AG04449 (cell line): ENCODE measurements around the gene THAP6.
"Not testable (repeated sequence)": the region's sequence is repeated elsewhere in the genome, so short reads cannot be mapped to it uniquely, and the experiment has no call there.

Source experiments
- CTCF ChIA-PET: fragments of 350-600 bp; formaldehyde crosslinking; extraction: SDS; loops from one replicate; lab custom pipeline; 2021; ENCODE audit warnings: antibody characterized with exemption; lab: Yijun Ruan, JAX
- POLR2A ChIA-PET: fragments of 400-600, 350-600 bp; formaldehyde crosslinking; extraction: SDS; loops from one replicate; lab custom pipeline; 2020; ENCODE audit warnings: antibody characterized with exemption, inconsistent platforms; lab: Yijun Ruan, JAX
- DNase-seq: peaks from one replicate; pipeline ENCODE4 v3.0.0-alpha.2; 2010; ENCODE audit warnings: low read depth, low spot score
- H3K4me3 ChIP-seq: 2 replicates; pipeline ENCODE4 v1.5.1; 2011; ENCODE audit warnings: low read depth, mild to moderate bottlenecking, control low read depth, low read length
- CTCF ChIP-seq: IDR thresholded peaks from one replicate; pipeline ENCODE4 v1.5.1; 2011; ENCODE audit warnings: mild to moderate bottlenecking, moderate library complexity, low read length, control low read depth, inconsistent platforms; ENCODE audit not compliant: insufficient read depth; ENCODE audit errors: missing control alignments

THAP6 gene

GRCh38 chr4:75502671-75503070 lies 11.6 kb upstream of the THAP6 start:
- H3K4me3 ChIP-seq: no peak overlapping the region
- CTCF ChIA-PET: no interaction called here
- POLR2A ChIA-PET: no interaction called here
- DNase-seq: no peak
- no peak for TF ChIP-seq CTCF

- DNase-seq: no peak
- no peak for TF ChIP-seq CTCF
- CTCF ChIA-PET: interaction anchor here (0.7 to 0.9 kb wide), 3 partner anchors 9 to 13 kb away, joined by 3 to 4 read pairs (median 3); partner anchors contain the start of genes RCHY1 and THAP6
- POLR2A ChIA-PET: no interaction called here
- H3K4me3 ChIP-seq: no peak overlapping the region
These were observed 8.6 kb upstream of the THAP6 start for GRCh38 chr4:75505630-75506029.

GRCh38 chr4:75509592-75509991 lies 4.7 kb upstream of the THAP6 start:
- DNase-seq, POLR2A ChIA-PET, H3K4me3 ChIP-seq, CTCF ChIA-PET: not testable (repeated sequence)

GRCh38 chr4:75511841-75512240 lies 2.4 kb upstream of the THAP6 start:
- DNase-seq: no peak
- CTCF ChIA-PET: interaction anchor here (1.5 kb wide), 1 partner anchor 336 kb away, joined by 3 read pairs; no protein-coding TSS in a partner anchor
- no peak for TF ChIP-seq CTCF
- POLR2A ChIA-PET: no interaction called here
- no peak overlapping the region for H3K4me3 ChIP-seq

- TF ChIP-seq CTCF: no peak
- ChIA-PET CTCF (interaction anchor here (1.5 kb wide), 1 partner anchor 335 kb away, joined by 3 read pairs; no protein-coding TSS in a partner anchor), POLR2A (no interaction called here)
- peak overlapping the region; percentile 97 for H3K4me3 ChIP-seq
- no peak for DNase-seq
These were observed 1.7 kb upstream of the THAP6 start for GRCh38 chr4:75512386-75513211.

GRCh38 chr4:75513526-75514130 lies 645 bp upstream of the THAP6 start:
- no peak for DNase-seq
- TF ChIP-seq CTCF: no peak
- H3K4me3 ChIP-seq: peak overlapping the region; percentile 97
- ChIA-PET POLR2A (interaction anchor here (1.0 to 1.4 kb wide), 3 partner anchors 29 to 211 kb away, joined by 3 to 7 read pairs (median 4); partner anchors contain the start of gene USO1), CTCF (interaction anchor here (1.0 to 1.5 kb wide), 3 partner anchors 63 to 383 kb away, joined by 3 read pairs; no protein-coding TSS in a partner anchor)
